ENCODE measurements around the gene MAN1A1. TPM values are rescaled to one million over a fixed set of nuclear protein-coding genes. Genes with fewer than 3 reads are reported as not detected.

Gene MAN1A1
- polyA plus RNA-seq, 3 donors from 2014 or later, result 33.9 to 64.9 (median 56.7) TPM

DNA sequence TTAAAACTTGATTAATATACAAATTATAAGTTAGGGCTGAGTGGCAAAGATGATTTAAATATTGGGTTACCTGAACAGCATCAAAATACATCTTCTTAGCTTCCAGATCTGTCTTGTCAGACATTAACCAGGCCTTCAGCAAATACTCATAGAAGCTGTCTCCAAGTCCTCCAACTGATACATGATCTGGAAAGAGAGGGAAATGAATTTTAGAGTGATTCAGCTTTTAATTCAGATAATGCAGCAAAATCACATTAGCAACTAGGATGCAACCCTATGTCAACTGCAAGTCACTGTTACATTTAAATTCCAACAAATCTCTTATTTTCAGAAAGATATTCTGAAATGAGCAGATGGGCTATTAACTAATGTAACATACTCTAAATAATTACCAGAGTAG lies 155.9 kb downstream of the MAN1A1 start:
- Mint-ChIP-seq H3K36me3 (peaks cover 28 to 42% (median 34%) of the 10 kb centered on the region in 3 donors), H3K27me3 (ENCODE audit: low read depth in 3 of 3) (peaks cover 0 to 2% (median 0%) of the 10 kb centered on the region in 3 donors), H3K9me3 (no peaks in the 10 kb centered on the region), H3K4me1 (peaks cover 30 to 62% of the 10 kb centered on the region in 2 donors), H3K27ac (peak overlapping the region in 5 of 6 donors; percentile 64 to 93 (median 90)), H3K4me3 (peak overlapping the region in 1 of 5 donors; percentile 33)
- no peak for DNase-seq

- Mint-ChIP-seq H3K27ac (peak overlapping the region; percentile 73 to 93 (median 88)), H3K27me3 (ENCODE audit: low read depth in 3 of 3) (peaks cover 0 to 2% (median 0%) of the 10 kb centered on the region in 3 donors), H3K9me3 (no peaks in the 10 kb centered on the region), H3K4me1 (peaks cover 30 to 72% of the 10 kb centered on the region in 2 donors), H3K36me3 (peaks cover 28 to 45% (median 39%) of the 10 kb centered on the region in 3 donors), H3K4me3 (peak overlapping the region in 4 of 5 donors; percentile 40 to 53 (median 44))
- peak; percentile 41 to 59 (median 58) for DNase-seq
Measured at GRCh38 chr6:119192200-119192599, 157.4 kb downstream of the MAN1A1 start.

GRCh38 chr6:119190176-119190575 lies 159.4 kb downstream of the MAN1A1 start:
- Mint-ChIP-seq H3K27me3 (ENCODE audit: low read depth in 3 of 3) (peaks cover 0 to 3% (median 0%) of the 10 kb centered on the region in 3 donors), H3K9me3 (no peaks in the 10 kb centered on the region), H3K4me1 (peaks cover 22 to 60% of the 10 kb centered on the region in 2 donors), H3K27ac (peak overlapping the region in 4 of 6 donors; percentile 12 to 60 (median 26)), H3K36me3 (peaks cover 28 to 46% (median 37%) of the 10 kb centered on the region in 3 donors), H3K4me3 (no peak overlapping the region)
- DNase-seq, result no peak

DNA sequence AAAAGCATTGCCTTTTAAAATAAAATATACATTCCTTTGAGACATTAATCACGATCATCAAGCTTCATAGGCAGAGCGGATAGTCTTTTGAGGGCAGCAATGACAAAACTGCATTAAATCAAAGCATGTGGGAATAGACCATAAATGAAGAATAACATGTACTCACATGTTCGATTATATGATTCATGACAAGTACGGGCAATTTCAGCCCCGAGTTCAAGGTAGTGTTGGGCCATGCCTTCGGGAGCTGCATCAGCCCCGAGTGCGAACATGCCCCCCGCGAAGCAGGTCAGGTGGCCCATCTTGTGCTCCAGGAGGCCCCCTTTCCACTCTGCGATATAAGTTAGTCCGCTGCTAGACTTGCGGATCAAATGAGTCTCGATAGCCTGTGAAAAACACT lies 160.1 kb downstream of the MAN1A1 start:
- no peak overlapping the region for H3K4me3 Mint-ChIP-seq
- H3K27ac Mint-ChIP-seq, result no peak overlapping the region
- H3K4me1 Mint-ChIP-seq, result peaks cover 22 to 58% of the 10 kb centered on the region in 2 donors
- H3K9me3 Mint-ChIP-seq, result no peaks in the 10 kb centered on the region
- no peak for DNase-seq
- H3K36me3 Mint-ChIP-seq, result peaks cover 27 to 50% (median 33%) of the 10 kb centered on the region in 3 donors
- peaks cover 0 to 4% (median 0%) of the 10 kb centered on the region in 3 donors for H3K27me3 Mint-ChIP-seq (ENCODE audit: low read depth in 3 of 3)

GRCh38 chr6:119187596-119187995 lies 162.0 kb downstream of the MAN1A1 start:
- DNase-seq, result no peak
- H3K9me3 Mint-ChIP-seq, result no peaks in the 10 kb centered on the region
- peaks cover 0 to 4% (median 0%) of the 10 kb centered on the region in 3 donors for H3K27me3 Mint-ChIP-seq (ENCODE audit: low read depth in 3 of 3)
- H3K4me1 Mint-ChIP-seq, result peaks cover 16 to 45% of the 10 kb centered on the region in 2 donors
- H3K4me3 Mint-ChIP-seq, result no peak overlapping the region
- peaks cover 33 to 59% (median 40%) of the 10 kb centered on the region in 3 donors for H3K36me3 Mint-ChIP-seq
- peak overlapping the region in 4 of 6 donors; percentile 0 to 35 (median 3) for H3K27ac Mint-ChIP-seq

GRCh38 chr6:119186490-119186889 lies 163.1 kb downstream of the MAN1A1 start:
- Mint-ChIP-seq H3K4me1 (peaks cover 7 to 35% of the 10 kb centered on the region in 2 donors), H3K27me3 (ENCODE audit: low read depth in 3 of 3) (peaks cover 0 to 7% (median 0%) of the 10 kb centered on the region in 3 donors), H3K9me3 (no peaks in the 10 kb centered on the region), H3K4me3 (no peak overlapping the region), H3K36me3 (peaks cover 33 to 66% (median 34%) of the 10 kb centered on the region in 3 donors), H3K27ac (no peak overlapping the region)
- no peak for DNase-seq

- no peak for DNase-seq
- Mint-ChIP-seq H3K36me3 (peaks cover 25 to 65% (median 29%) of the 10 kb centered on the region in 3 donors), H3K4me3 (no peak overlapping the region), H3K9me3 (no peaks in the 10 kb centered on the region), H3K27me3 (ENCODE audit: low read depth in 3 of 3) (peaks cover 0 to 8% (median 0%) of the 10 kb centered on the region in 3 donors), H3K4me1 (peaks cover 23 to 43% of the 10 kb centered on the region in 2 donors), H3K27ac (peak overlapping the region in 4 of 6 donors; percentile 7 to 55 (median 34))
Measured at GRCh38 chr6:119184008-119184648, 165.4 kb downstream of the MAN1A1 start.

DNA sequence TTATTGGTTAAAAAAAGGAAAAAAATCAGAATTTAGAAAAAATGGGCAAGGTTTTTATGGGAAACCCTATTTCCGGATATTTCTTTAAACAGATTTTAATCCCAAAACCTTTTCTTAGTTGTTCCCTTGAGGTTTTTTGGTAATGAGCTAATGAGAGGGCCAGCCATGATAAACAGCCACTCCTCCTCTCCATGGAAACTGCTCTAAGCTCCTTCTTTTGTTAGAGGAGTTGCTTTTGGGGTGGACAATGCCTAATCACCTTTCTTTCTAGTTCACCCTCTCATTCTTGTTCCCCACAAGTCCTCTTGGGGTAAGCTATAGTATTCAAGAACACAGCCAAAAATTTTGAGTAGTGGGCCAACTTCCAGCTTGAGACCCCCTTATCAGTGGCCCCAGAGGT lies 166.1 kb downstream of the MAN1A1 start:
- Mint-ChIP-seq H3K4me3 (no peak overlapping the region), H3K27ac (no peak overlapping the region), H3K27me3 (ENCODE audit: low read depth in 3 of 3) (peaks cover 0 to 8% (median 0%) of the 10 kb centered on the region in 3 donors), H3K9me3 (no peaks in the 10 kb centered on the region), H3K4me1 (peaks cover 23 to 48% of the 10 kb centered on the region in 2 donors), H3K36me3 (peaks cover 23 to 68% (median 31%) of the 10 kb centered on the region in 3 donors)
- no peak for DNase-seq

DNA sequence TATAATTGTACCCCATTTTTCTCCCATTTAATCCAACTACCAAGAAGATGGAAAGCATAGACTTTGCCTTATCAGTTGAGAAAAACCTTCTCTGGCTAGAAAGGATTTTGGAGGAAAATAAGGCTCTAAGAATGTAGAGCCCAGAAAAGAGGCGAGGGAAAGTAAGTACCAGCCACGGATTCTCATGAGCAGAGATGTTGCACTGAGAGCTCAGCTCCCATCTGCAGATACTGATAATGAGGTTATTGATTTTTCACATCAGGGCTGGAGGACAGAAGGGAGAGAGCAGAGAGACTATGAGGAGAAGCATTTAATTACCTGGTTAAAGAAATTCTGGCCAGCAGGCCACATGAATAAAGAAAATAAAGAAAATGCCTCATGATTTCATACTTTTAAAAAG lies 166.7 kb downstream of the MAN1A1 start:
- Mint-ChIP-seq H3K4me1 (peaks cover 23 to 42% of the 10 kb centered on the region in 2 donors), H3K4me3 (no peak overlapping the region), H3K27ac (peak overlapping the region in 1 of 6 donors; percentile 2), H3K27me3 (ENCODE audit: low read depth in 3 of 3) (peaks cover 0 to 8% (median 0%) of the 10 kb centered on the region in 3 donors), H3K9me3 (no peaks in the 10 kb centered on the region), H3K36me3 (peaks cover 23 to 65% (median 29%) of the 10 kb centered on the region in 3 donors)
- no peak for DNase-seq

- Mint-ChIP-seq H3K27me3 (ENCODE audit: low read depth in 3 of 3) (peaks cover 0 to 8% (median 0%) of the 10 kb centered on the region in 3 donors), H3K4me3 (no peak overlapping the region), H3K27ac (peak overlapping the region in 2 of 6 donors; percentile 30 to 57), H3K9me3 (no peaks in the 10 kb centered on the region), H3K4me1 (peaks cover 18 to 36% of the 10 kb centered on the region in 2 donors), H3K36me3 (peaks cover 18 to 65% (median 29%) of the 10 kb centered on the region in 3 donors)
- DNase-seq, result no peak
Measured at GRCh38 chr6:119182216-119182803, 167.3 kb downstream of the MAN1A1 start.

- Mint-ChIP-seq H3K9me3 (no peaks in the 10 kb centered on the region), H3K4me3 (no peak overlapping the region), H3K27me3 (ENCODE audit: low read depth in 3 of 3) (peaks cover 0 to 8% (median 0%) of the 10 kb centered on the region in 3 donors), H3K36me3 (peaks cover 11 to 57% (median 24%) of the 10 kb centered on the region in 3 donors), H3K27ac (peak overlapping the region in 3 of 6 donors; percentile 1 to 22 (median 14)), H3K4me1 (peaks cover 16 to 29% of the 10 kb centered on the region in 2 donors)
- no peak for DNase-seq
Measured at GRCh38 chr6:119181046-119181445, 168.5 kb downstream of the MAN1A1 start.

- Mint-ChIP-seq H3K27ac (peak overlapping the region in 4 of 6 donors; percentile 19 to 49 (median 38)), H3K9me3 (no peaks in the 10 kb centered on the region), H3K4me1 (peaks cover 16 to 29% of the 10 kb centered on the region in 2 donors), H3K4me3 (peak overlapping the region in 4 of 5 donors; percentile 9 to 15 (median 12)), H3K27me3 (ENCODE audit: low read depth in 3 of 3) (peaks cover 0 to 6% (median 0%) of the 10 kb centered on the region in 3 donors), H3K36me3 (peaks cover 6 to 54% (median 22%) of the 10 kb centered on the region in 3 donors)
- peak in 2 of 3 donors; percentile 21 to 23 for DNase-seq
Measured at GRCh38 chr6:119179842-119180241, 169.7 kb downstream of the MAN1A1 start.

DNA sequence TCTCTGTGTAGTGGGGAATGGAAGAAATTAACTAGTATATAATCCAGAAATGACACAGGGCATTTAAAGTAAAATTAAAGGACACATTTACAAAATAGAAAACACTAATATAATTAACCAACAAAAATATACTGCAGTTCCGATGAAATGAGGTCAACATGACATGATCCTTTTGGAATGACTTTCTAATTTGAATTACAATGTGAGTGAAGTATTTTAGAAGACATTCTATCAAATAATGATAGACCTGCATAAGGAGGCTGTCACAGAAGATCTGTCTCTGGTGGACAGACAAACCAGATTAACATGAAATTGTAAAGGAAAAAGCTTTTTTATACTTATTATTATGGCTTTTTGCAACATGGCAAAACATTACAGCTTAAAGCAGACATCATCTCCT lies 170.5 kb downstream of the MAN1A1 start:
- Mint-ChIP-seq H3K4me1 (peaks cover 18 to 32% of the 10 kb centered on the region in 2 donors), H3K4me3 (no peak overlapping the region), H3K36me3 (peaks cover 1 to 48% (median 17%) of the 10 kb centered on the region in 3 donors), H3K9me3 (no peaks in the 10 kb centered on the region), H3K27me3 (ENCODE audit: low read depth in 3 of 3) (peaks cover 0 to 6% (median 0%) of the 10 kb centered on the region in 3 donors), H3K27ac (peak overlapping the region in 1 of 6 donors; percentile 70)
- no peak for DNase-seq

GRCh38 chr6:119176445-119176844 lies 173.1 kb downstream of the MAN1A1 start:
- peaks cover 29 to 45% of the 10 kb centered on the region in 2 donors for H3K4me1 Mint-ChIP-seq
- peak overlapping the region in 2 of 6 donors; percentile 9 to 36 for H3K27ac Mint-ChIP-seq
- H3K36me3 Mint-ChIP-seq, result peaks cover 0 to 29% (median 11%) of the 10 kb centered on the region in 3 donors
- H3K27me3 Mint-ChIP-seq (ENCODE audit: low read depth in 3 of 3), result peaks cover 0 to 2% (median 0%) of the 10 kb centered on the region in 3 donors
- H3K9me3 Mint-ChIP-seq, result no peaks in the 10 kb centered on the region
- H3K4me3 Mint-ChIP-seq, result no peak overlapping the region
- DNase-seq, result no peak

All from immature natural killer cell (primary cell).